ENCODE measurements around the gene TTC24.

GRCh38 chr1:156549831-156550230 lies 29.7 kb upstream of the TTC24 start:
- TF ChIP-seq CTCF (conservative IDR thresholded peaks at IDR 0.05; ENCODE audit: low read depth in 2 of 2) (no peak), REST (IDR thresholded peaks at IDR 0.05; ENCODE audit: unreplicated experiment) (no peak)
